Activated B cell treated with CpG ODN at 0.5 μM for 24 hours (primary cell): ENCODE results near the gene IARS2. TPM values are rescaled to one million over a fixed set of nuclear protein-coding genes. Genes with fewer than 3 reads are reported as not detected.
A peak's percentile ranks its signal among the peaks of the same experiment; 100 is the strongest.

Source experiments
- ATAC-seq: fragments of 200-7000 bp; cut with Tn5 transposase; one replicate; pipeline ENCODE4 v1.10.0; 2021; ENCODE audit warnings: low read depth, mild to moderate bottlenecking, moderate library complexity
- CTCF ChIA-PET: fragments of 350-600 bp; sonication (Branson Sonifier 250); formaldehyde crosslinking; loops from one replicate; lab custom pipeline; 2021; ENCODE audit warnings: antibody characterized with exemption; lab: Charles Lee
- POLR2A ChIA-PET: fragments of 350-600 bp; sonication (Branson Sonifier 250); formaldehyde crosslinking; loops from one replicate; lab custom pipeline; 2021; ENCODE audit warnings: antibody characterized with exemption; lab: Charles Lee
- DNase-seq: peaks from one replicate; pipeline ENCODE4 v3.0.0; 2022
- H3K27ac Mint-ChIP-seq: one replicate; pipeline ENCODE4 v1.8.0; 2020; ENCODE audit warnings: mixed read lengths
- H3K27me3 Mint-ChIP-seq: one replicate; pipeline ENCODE4 v1.8.0; 2021; ENCODE audit warnings: mixed read lengths
- H3K36me3 Mint-ChIP-seq: one replicate; pipeline ENCODE4 v1.8.0; 2021; ENCODE audit warnings: low read depth, mixed read lengths
- H3K4me1 Mint-ChIP-seq: one replicate; pipeline ENCODE4 v1.8.0; 2021; ENCODE audit warnings: mixed read lengths
- H3K4me3 Mint-ChIP-seq: one replicate; pipeline ENCODE4 v1.8.0; 2020; ENCODE audit warnings: mild to moderate bottlenecking, mixed read lengths
- H3K9me3 Mint-ChIP-seq: one replicate; pipeline ENCODE4 v1.8.0; 2020; ENCODE audit warnings: mixed read lengths
- intact Hi-C: fragments of 100-400 bp; cut with micrococcal nuclease; formaldehyde crosslinking; loops from one replicate; pipeline ENCODE4 v1.15.1; 2024
- total RNA-seq: library from RNA; stranded (reverse); gene quantifications from 2 replicates; pipeline ENCODE4 v1.2.3, GENCODE V29; 2022
- TF ChIP-seq, protein P1 (sequence below): fragments of 200-600 bp; IDR thresholded peaks from one replicate; pipeline ENCODE4 v1.8.0; 2022; ENCODE audit warnings: antibody characterized with exemption, mild to moderate bottlenecking

IARS2 gene
- total RNA-seq, 1 donor from 2014 or later, result 41.9 TPM

DNA sequence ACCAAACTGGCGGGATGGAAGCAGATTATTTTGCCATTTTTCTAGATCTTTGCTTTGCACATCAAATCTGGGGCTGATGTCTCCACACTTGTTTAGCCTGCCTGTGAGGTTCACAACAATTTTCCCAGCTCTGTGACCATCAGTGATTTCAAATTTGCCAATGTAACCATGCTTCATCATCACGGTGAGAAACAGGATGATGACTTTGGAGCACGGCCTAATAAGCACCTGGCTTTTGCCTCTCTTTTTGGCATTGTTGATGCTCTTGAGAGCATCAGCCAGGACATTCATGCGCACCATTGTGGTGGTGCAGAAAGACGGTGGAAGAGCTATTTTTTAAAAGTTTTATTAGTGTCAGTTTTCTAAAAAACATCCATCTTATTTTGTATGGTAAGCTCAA is 50.1 kb downstream of the IARS2 start:
- CTCF ChIA-PET, result interaction anchor here (1.4 kb wide), 1 partner anchor 31 kb away, joined by 4 read pairs; no protein-coding TSS in a partner anchor
- DNase-seq (no peak), ATAC-seq (no peak)
- H3K4me3 Mint-ChIP-seq, result no peak overlapping the region
- intact Hi-C loops, result no loop called here
- H3K9me3 Mint-ChIP-seq, result no peaks in the 10 kb centered on the region
- H3K27ac Mint-ChIP-seq, result no peak overlapping the region
- no peaks in the 10 kb centered on the region for H3K4me1 Mint-ChIP-seq
- H3K27me3 Mint-ChIP-seq, result no peaks in the 10 kb centered on the region
- TF ChIP-seq, protein P1, sequence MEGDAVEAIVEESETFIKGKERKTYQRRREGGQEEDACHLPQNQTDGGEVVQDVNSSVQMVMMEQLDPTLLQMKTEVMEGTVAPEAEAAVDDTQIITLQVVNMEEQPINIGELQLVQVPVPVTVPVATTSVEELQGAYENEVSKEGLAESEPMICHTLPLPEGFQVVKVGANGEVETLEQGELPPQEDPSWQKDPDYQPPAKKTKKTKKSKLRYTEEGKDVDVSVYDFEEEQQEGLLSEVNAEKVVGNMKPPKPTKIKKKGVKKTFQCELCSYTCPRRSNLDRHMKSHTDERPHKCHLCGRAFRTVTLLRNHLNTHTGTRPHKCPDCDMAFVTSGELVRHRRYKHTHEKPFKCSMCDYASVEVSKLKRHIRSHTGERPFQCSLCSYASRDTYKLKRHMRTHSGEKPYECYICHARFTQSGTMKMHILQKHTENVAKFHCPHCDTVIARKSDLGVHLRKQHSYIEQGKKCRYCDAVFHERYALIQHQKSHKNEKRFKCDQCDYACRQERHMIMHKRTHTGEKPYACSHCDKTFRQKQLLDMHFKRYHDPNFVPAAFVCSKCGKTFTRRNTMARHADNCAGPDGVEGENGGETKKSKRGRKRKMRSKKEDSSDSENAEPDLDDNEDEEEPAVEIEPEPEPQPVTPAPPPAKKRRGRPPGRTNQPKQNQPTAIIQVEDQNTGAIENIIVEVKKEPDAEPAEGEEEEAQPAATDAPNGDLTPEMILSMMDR, result no peak
- POLR2A ChIA-PET, result interaction anchor here (0.5 kb wide), 1 partner anchor 20 kb away, joined by 4 read pairs; no protein-coding TSS in a partner anchor
- peaks cover 77% of the 10 kb centered on the region for H3K36me3 Mint-ChIP-seq

- POLR2A ChIA-PET, result interaction anchor here (0.7 kb wide), 2 partner anchors 10 to 544 kb away, joined by 6 to 8 read pairs; no protein-coding TSS in a partner anchor
- peak overlapping the region; percentile 53 for H3K27ac Mint-ChIP-seq
- DNase-seq, result no peak
- CTCF ChIA-PET, result interaction anchor here (1.0 kb wide), 1 partner anchor 583 kb away, joined by 3 read pairs; no protein-coding TSS in a partner anchor
- no peaks in the 10 kb centered on the region for H3K9me3 Mint-ChIP-seq
- intact Hi-C loops, result loop anchor here (2.0 kb wide), 1 partner anchor 23 kb away; no protein-coding TSS in a partner anchor
- H3K4me3 Mint-ChIP-seq, result no peak overlapping the region
- TF ChIP-seq, protein P1, result no peak
- H3K36me3 Mint-ChIP-seq, result peaks cover 72% of the 10 kb centered on the region
- no peaks in the 10 kb centered on the region for H3K27me3 Mint-ChIP-seq
- peak; percentile 50 for ATAC-seq
- peaks cover 7% of the 10 kb centered on the region for H3K4me1 Mint-ChIP-seq
Measured at GRCh38 chr1:220149742-220150141, 55.8 kb downstream of the IARS2 start.

DNA sequence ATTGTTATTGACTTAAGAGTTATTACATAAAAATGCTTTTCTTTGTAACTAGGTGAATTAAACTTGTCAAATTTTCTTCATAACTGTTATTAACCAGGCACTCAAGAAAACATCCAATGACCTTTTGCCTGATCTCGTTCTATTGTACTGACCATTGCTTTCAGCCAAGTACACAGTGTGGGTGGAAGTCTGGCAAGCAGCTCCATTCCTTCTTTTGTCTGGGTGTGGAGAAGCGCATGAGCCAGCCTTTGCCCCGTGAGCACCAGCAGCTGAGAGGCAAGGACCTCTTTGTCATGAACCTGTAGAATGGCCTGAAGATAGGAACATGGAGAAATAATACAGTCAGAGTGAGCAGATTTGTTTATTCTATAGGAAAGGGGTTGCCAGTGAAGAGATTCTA is 57.5 kb downstream of the IARS2 start:
- Mint-ChIP-seq H3K27me3 (no peaks in the 10 kb centered on the region), H3K4me1 (peaks cover 7% of the 10 kb centered on the region), H3K9me3 (no peaks in the 10 kb centered on the region), H3K27ac (no peak overlapping the region), H3K4me3 (no peak overlapping the region), H3K36me3 (peaks cover 72% of the 10 kb centered on the region)
- POLR2A ChIA-PET, result no interaction called here
- TF ChIP-seq, protein P1, result no peak
- no peak for ATAC-seq
- CTCF ChIA-PET, result no interaction called here
- DNase-seq, result no peak
- intact Hi-C loops, result no loop called here

DNA sequence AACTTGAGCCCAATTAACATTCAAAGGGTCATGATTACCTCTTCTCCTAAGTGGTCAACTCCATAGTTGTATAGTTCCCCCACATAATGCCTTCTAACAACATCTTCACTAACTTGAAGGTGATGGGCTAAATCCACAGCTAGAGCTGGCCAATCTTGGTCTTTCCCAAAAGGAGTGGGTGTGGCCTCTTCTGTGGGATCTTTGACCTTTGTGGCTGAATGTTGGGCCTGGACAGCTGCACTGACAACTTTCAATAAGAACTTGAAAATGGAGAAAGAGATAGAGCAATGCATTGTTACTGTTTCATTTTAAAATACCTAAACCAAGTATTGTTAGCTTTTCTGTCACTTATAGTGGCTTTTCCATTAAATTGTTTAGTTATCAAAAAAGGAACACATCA is 59.2 kb downstream of the IARS2 start:
- H3K36me3 Mint-ChIP-seq, result peaks cover 76% of the 10 kb centered on the region
- H3K4me3 Mint-ChIP-seq, result no peak overlapping the region
- ATAC-seq (no peak), DNase-seq (no peak)
- H3K4me1 Mint-ChIP-seq, result peaks cover 7% of the 10 kb centered on the region
- POLR2A ChIA-PET, result no interaction called here
- intact Hi-C loops, result no loop called here
- no peaks in the 10 kb centered on the region for H3K27me3 Mint-ChIP-seq
- H3K9me3 Mint-ChIP-seq, result no peaks in the 10 kb centered on the region
- no peak overlapping the region for H3K27ac Mint-ChIP-seq
- TF ChIP-seq, protein P1, result no peak
- CTCF ChIA-PET, result no interaction called here

DNA sequence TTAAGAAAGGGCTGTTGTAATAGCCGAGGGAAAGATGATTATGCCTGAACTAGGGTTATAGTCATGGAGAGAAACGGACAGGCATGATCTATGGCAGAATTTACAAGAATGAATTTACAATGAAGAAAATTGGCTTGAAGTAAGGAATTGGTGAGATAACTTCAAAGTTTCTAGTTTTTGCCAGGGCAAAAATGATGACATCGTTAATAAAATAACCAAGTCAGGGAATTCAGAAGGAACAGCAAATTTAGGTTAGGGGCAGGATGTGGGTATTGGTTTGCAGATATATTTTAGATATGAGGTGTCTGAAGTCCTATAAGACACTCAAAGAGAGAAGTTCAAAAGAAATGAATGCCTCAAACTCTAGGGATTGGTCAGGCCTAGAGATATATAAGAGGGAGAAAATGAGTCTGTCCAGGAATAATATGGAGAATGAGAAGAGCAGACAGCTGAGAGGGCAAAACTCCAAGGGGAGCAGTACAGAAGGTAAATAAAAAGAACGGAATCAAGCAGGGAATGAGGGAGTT is 62.8 kb downstream of the IARS2 start:
- no peaks in the 10 kb centered on the region for H3K27me3 Mint-ChIP-seq
- H3K27ac Mint-ChIP-seq, result no peak overlapping the region
- H3K9me3 Mint-ChIP-seq, result no peaks in the 10 kb centered on the region
- ATAC-seq, result no peak
- DNase-seq, result no peak
- ChIA-PET POLR2A (no interaction called here), CTCF (interaction anchor here (0.8 kb wide), 1 partner anchor 43 kb away, joined by 3 read pairs; no protein-coding TSS in a partner anchor)
- peaks cover 83% of the 10 kb centered on the region for H3K36me3 Mint-ChIP-seq
- H3K4me1 Mint-ChIP-seq, result no peaks in the 10 kb centered on the region
- H3K4me3 Mint-ChIP-seq, result no peak overlapping the region
- intact Hi-C loops, result no loop called here
- TF ChIP-seq, protein P1, result no peak
